HG03060 (cell line): Measurements from ENCODE around the gene TBC1D22A.

Experiments used
- ATAC-seq: cut with Tn5 transposase; IDR thresholded peaks from one replicate; pipeline ENCODE4 v1.9.1; 2021; ENCODE audit warnings: low read depth, moderate number of reproducible peaks; ENCODE audit not compliant: unreplicated experiment

TBC1D22A gene

DNA sequence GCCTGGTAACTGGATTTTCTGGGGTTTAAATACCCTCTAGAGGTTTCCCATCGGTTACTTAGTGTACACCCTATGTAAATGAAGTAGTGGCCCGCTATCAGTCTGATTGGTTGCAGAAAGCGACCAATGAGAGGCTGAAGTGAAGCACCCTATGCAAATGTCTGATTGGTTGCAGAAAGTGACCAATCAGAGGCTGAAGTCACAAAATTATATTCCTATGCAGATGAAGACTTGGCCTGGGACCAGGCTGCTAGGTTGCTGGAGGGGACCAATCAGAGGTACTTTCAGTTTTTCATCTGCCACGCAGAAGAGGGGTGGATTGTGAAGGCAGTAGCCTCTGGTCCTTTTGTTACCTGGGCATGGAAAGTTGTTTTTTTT lies 134.8 kb downstream of the TBC1D22A start:
- no peak for ATAC-seq

DNA sequence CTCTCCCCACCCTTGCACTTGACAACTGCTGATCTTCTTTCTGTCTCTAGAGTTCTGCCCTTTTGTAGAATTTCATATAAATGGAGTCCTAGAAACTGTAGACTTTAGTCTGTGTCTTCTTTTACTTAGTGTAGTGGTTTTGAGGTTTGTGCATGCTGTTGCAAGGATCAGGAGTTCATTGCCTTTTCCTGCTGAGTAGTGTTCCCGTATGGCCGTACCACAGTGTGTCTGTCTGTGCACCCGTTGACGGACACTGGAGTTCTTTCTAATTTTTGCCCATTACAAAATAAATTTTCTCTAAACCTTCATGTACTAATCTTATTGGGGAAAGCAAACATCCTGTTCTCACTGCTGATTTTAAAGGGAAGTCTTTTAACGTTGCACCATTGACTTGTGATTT lies 138.1 kb downstream of the TBC1D22A start:
- no peak for ATAC-seq

DNA sequence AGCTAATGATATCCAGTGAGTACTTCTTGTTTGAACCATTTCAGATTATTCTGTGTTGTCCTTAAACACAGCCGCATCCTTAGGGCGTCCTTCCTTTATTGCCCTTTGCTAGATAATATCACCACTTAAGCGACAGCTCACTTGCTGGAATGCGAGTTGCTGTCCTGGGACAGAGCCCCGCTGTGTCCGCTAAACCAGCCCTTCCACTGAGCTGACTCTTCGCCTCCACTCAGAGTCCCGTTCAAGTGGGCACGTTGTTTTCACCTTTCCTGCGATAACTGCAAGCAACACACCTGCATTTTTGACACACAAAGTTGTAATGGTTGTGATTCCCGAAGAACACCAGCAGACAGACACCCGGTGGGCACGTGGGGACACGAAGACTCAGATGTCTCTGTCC lies 140.0 kb downstream of the TBC1D22A start:
- no peak for ATAC-seq

DNA sequence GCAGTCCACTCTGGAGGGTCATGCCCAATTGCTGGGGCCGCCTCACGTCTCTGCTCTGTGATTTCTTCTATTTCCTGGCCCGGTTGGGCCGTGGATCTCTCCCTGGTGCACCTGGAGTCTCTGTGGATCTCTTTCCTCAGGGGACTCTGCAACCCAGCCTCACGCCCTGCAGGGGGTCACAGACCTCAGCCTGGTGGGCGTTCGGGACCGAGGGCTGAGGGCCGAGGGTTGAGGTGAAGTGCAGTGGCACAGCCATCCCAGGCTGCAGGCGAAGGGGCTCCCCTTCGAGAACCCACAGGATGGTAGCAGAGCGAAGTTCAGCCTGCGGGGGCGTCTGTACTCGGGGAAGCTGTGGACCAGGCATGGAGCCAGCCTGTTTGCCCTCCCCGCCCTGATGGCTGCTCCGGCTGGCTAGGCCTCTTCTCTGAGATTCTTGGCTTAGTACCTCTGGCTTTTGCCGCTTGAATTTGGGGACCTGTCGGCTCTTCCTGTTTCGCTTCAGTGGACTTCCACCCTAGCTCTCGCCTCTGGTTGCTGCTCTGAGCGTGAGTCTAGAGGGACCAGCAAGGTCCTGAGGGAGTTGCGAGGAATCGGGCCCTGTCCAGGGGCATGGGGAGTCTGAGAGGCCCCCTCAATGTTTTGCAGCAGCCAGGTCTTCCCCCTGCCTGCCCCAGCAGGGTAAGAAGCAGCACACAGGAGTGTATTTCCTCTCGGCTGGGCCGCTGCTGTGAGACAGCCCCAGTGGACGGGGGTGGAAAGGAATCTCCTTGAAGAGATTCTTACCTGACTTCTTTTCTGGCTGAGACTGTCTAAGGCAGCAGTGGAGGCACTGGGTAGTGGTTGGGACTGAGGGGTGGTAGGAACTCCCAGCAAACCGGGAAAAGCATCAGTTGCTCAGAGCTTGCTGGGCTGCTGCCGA lies 140.8 kb downstream of the TBC1D22A start:
- no peak for ATAC-seq

DNA sequence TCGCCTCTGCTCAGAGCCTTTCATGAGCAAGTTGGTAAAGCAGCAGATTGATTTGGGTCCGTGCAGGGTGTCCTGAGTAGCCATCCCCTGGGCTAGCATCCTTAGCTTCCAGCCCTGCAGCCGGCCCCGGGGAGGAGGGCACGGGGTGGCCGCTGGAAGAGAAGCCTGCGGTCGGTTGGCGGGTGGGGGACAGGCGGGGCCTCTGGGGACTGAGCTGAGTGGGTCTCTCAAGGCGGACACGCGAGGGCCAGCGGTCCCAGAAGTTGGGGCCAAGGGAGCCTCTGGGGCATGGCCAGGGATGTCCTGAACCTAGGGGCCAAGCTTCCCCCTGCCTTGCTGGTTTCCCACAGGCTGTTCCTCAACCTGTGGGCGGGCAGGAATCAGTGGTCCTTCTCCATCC lies 143.0 kb downstream of the TBC1D22A start:
- ATAC-seq, result no peak

DNA sequence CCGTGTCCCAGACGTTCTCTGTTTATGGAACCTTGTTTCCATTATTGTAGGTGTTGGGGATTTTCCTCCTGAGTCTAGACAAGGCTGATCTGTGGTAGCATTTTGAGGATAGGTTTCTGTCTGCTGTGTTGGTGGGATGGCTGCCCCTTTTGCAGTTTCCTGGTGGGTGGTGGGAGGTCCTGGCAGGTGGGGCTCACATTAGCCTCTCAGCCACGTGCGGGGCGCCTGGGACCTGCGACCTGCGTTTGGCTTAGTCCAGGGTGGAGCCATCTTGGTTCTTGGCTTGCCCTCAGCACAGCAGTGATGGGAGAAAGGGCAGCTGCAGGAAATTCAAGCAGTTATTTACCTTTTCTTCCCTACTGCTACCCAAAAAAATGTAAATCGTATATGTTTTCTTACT lies 143.4 kb downstream of the TBC1D22A start:
- no peak for ATAC-seq

DNA sequence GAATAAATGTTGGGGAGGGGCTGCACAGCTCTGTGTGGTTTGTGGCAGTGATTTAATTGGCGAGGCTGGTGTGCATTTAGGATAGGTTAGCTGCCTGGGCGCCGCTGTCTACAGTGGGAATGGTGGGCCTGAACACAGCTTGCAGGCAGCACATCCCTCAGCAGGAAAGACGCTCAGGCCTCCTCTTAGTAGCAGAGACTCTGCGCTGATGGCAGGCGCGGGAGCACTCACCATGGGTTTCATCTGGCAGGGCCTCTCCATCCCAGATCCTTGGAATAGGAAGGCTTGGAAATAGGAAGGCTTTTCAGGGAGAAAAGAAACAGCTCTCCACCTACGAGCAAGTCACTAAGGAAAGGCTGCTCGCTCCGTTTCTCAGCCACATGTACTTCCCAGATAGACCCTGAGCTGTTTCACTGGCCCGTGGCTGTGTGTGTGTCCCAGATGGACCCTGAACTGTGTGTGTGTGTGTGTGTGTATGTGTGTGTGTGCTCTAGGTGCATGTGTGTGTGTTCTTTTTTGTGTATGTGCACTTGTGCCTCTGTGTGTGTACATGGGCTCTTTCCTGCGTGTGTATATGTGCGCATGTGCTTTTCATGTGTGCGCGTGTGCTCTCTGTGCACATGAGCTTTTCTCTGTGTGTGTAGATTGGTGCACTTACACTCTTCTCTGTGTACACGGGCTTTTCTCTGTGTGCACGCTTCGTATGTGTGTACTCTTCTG lies 144.0 kb downstream of the TBC1D22A start:
- no peak for ATAC-seq

DNA sequence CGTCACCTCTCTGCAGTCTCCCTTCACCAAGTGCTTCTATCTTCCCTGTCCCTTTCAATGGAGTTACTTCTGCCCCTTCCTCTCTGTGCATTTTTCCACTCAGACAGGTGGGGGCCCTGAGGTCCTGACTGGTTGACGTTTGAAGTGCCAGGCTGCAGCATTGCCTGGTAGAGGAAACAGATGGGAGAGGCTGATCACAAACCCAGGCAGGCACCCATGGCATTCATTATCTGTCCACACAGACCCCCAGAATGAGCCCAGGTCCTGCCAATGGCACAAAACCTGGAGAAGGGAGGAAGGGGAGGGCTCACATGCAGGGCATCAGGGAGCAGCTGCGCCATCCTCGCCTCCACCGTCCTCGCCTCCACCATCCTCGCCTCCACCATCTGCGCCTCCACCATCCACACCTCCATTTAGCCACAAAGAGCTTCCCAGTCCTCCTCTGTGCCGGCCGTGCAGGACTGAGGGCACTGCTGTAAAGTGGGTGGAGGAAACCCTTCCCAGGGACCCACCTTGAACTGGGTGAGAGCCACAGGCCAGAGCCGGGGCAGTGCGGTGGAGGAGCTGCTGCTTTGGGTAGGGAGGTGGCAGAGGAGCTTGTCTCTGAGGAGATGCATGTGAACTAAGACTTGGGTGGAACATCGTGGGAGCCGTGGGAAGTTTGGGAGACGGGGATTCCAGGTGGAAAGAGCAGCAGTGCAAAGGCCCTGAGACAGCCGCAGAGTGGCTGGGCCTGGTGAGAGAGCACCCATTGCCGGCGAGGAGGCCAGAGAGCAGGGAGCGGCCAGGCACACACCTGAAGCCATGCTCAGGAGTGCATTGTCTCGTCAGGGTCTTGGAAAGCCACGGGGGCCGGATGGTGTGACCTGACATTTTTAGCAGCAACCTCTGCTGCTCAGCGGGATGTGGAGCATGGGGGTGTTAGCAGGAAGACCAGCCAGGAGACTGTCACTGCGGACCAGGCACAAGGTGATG lies 145.1 kb downstream of the TBC1D22A start:
- ATAC-seq, result no peak

DNA sequence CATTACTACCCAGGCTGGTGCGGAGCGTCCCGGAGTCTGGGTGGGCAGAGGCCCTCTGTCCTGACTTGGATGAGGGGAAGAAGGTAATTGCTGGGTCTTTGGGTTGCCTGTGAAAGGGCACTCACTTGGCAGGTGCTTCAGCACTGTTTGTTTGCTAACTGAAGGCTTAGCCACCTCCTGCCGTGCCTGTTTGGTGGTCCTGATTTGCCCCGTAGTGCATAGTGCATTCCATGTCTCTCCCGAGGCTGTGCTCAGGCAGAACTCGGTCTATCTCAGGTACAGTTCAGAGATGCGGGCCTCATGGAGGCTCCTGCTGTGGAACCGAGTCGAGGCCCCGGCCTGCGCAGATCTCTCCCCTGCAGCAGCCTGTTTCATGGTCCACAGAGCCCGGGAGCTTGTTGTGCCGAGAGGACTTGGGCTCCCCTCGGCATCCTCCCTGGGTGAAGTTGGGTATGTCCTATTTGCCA lies 146.2 kb downstream of the TBC1D22A start:
- ATAC-seq, result no peak

DNA sequence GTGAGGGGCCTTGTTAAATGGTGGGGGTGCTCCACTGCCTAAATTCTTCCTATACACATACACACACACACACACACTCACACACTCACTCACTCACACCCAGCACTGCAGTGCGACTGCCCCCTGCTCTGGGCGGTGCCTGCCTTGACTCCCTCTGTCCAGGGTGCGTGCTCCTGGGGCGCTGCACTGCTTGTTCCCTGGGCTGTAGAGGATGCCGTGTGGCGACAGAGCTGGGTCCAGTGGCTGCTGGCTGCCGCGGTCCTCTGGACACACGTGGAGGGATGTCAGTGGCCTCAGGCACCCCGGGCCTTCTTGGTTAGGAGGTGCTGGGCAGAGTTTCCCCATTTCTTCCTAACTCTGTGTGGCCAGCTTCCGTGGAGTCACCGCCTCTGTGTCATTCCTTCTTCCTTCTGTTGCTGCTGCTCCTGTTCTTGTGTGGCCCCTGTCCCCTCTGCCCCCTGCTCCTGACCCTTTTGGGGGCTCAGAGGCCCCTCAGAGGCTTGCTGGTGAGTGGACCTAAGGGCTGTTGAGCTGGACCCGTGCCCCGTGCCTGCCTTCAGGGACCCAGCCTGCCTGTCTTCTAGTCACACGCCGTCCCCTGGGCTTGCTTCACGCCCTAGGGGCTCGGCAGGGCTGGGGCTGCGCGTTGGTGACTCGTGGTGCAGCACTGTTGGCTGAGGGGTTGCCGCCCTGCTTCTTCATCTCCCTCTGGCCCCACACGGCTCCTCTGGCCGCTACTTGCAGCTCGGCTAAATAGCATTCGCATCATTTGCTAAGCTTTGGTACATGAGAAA lies 147.0 kb downstream of the TBC1D22A start:
- no peak for ATAC-seq

DNA sequence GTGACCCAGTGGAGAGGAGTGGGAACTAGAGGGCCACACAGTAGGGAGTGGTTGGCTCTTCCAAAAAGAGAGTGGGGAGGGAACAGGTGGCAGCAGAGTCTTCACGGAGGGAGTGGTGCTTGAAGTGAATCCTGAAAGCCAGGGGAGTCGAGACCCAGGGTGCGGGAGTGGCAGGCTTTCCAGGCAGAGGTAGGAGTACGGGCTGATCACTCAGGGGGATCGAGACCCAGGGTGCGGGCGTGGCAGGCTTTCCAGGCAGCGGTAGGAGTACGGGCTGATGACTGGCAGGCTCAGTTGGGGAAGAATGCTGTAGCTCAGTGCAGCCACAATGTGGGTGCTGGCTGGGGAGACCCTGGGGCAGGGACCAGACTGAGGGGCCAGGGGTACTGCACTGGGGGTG lies 148.2 kb downstream of the TBC1D22A start:
- no peak for ATAC-seq

DNA sequence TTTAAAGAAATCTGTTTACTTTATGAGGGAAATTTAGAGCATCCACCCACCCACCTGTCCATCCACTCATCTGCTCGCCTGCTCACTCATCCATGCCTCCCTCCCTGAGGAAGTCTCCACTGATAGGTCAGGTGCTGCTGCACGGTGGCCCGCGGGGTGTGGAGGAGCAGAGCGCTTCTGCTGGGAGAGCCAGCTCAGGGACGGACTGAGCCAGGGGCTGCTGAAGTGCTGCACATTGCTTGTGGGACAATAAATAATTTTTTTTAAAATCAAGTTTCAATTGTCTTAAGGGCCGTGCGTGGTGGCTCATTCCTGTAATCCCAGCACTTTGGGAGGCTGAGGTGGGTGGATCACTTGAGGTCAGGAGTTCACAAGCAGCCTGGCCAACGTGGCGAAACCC lies 148.9 kb downstream of the TBC1D22A start:
- no peak for ATAC-seq

DNA sequence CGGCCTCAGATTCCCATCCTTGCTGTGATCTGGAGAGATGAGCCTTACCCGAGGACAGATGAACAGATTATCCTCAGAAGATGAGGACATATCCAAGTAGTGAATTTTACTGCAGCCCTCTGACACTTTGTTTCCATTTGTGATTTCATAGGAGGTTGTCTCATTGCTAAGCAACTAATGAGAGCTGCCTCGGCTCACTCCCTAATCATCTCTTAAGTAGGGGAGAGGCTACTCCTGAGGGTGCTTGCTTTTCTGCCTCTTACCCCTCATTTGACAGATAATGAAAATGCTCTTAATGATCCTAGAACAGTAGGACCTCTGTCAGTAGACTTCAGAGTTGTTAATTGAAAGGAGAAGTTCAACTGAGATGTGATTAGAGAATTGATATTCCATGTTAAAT lies 150.9 kb downstream of the TBC1D22A start:
- ATAC-seq, result no peak

DNA sequence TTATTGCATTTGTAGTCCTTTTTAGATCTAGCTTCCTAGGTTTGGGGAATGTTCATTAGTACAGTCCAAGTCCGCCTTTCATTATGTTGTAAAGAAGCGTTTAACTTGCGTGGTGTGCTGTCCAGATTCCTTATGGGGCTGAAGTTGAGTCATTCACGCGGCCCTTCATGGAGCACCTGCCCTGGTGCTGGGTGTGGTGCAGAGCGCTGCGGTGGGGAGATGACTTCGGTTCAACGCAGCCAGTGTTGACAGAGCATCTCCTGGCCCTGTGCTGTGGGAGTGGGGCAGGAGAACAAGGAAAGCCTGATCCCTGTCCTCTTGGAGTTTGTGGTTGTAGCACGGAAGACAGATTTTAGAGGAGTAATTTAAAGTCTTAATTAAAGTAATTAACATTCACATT lies 152.0 kb downstream of the TBC1D22A start:
- ATAC-seq, result no peak

DNA sequence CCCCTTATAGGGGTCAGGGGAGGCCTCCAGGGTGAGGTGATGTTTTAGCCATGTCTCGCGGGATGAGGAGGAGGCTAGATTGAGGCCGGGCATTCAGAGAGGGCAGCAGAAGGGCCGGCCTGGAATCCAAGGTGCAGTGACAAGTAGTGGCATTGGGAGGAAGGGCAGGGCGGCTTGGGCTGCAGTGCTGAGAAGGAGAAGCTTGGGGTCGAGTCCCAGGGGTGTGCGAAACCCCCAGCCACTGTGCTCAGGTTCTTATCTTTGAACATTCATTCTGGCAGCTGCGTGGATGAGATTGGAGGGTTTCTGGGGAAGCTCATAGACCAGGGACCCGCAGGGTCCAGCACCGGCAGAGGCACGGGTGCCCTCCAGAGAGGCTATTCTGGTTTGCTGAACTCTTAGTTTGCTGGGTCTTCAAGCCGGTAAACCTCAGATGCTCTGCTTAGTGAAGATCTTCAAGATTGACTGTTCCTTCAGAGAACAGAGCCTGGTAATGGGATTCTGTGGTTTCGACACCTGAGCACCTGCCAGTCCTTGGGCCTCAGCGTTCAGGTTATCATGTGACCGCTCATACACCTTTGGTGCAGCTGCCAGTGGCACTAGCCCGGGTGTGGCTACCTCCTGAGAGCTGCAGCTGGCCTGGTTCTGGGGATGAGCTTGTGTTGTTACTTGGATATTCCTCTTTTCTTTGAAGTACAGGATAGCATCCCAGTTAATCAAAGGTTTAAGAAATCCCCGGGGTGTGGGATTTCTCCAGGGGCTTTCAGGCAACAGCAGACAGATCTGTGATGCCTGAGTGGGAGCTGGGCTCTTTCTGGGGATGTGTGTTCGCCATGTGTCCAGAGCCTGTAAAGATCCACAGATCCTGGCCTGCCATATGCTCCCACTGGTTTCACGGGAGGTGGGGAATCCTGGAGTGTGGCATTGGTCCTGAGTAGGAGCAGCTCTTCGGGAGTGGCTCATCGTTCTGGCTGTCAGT lies 152.8 kb downstream of the TBC1D22A start:
- ATAC-seq, result no peak

DNA sequence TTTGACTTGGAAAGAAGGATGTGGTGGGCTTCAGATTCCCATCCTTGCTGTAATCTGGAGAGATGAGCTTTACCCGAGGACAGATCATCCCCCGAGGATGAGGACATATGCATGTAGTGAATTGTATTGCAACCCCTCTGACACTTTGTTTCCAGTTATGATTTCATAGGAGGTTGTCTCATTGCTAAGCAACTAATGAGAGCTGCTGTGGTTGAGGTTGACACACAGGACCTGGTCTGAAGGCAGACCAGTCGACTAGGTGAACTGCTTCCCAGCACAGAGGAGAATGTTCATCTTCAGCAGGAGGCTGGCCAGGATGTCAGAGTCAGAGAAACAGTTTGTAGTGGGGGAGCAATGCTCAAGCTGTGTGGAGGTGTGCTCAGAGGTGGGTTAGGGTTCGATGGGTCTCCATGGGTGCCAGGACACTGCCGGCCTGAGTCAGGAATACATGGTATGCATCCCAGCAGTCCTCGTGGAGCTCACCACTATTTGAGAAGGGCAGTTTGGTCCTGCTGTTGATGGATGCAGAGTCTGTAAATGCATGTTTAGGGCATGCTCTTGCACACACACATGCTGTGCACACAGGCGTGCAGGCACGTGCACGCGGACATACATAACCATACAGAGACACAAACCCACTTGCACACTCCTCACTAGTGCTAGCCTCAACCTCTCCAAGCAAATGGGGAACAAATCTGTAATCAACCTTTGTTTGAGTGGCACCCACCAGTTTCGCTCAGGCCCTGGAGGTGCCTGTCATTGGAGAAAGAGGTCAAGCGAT lies 153.7 kb downstream of the TBC1D22A start:
- no peak for ATAC-seq

DNA sequence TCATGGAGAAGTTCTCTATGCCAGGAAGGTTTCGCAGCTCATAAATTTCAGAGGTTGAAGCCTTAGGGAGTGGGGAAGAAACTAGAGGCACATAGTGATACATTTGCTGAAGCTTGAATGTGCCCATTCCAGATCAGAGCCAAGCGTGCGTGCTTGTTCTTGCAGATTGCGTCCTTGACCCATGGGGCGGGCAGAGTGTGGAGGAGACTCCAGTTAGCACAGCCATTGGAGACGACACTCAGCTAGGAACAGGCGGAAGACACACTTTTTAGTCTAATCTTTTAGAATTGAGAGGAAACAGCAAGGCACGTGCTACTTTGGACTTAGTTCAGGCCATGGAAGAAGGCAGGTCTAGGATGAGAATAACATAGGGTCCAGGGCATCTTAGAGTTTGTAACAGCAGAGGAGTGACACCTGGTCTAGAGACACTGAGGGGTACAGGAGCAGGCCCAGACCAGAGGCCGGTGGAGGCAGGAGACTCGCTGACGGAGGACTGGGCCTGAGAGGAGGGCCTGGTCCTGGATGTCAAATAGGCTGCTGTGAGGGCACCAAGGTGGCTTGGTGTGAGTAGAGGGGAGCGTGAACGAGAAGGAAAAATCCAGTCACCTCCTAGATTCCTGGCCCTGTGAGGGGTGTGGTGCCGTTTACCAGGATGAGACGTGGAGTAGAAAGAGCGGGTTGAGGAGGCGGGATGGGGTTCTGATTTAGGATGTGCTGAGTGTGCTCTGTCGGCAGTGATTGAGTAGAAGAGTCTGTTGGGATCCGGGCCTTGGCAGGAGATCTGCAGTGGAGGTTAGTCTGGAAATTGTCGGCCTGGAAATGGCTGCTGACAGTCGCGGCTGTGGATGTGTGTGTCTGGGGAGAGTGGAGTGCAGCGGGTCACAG lies 154.7 kb downstream of the TBC1D22A start:
- ATAC-seq, result no peak
